ENCODE results near the gene C11orf24.
A peak's percentile ranks its signal among the peaks of the same experiment; 100 is the strongest.

Gene C11orf24

GRCh38 chr11:68273026-68273738 lies 1.4 kb upstream of the C11orf24 start:
- DNase-seq (ENCODE audit: low read depth, low spot score), result no peak
- H3K27ac ChIP-seq, result peak overlapping the region; percentile 90

GRCh38 chr11:68271023-68271780 lies 571 bp downstream of the C11orf24 start:
- peak overlapping the region; percentile 90 for H3K27ac ChIP-seq
- no peak for DNase-seq (ENCODE audit: low read depth, low spot score)

GRCh38 chr11:68270196-68271022 lies 1.4 kb downstream of the C11orf24 start:
- no peak for DNase-seq (ENCODE audit: low read depth, low spot score)
- H3K27ac ChIP-seq, result peak overlapping the region; percentile 90

- DNase-seq (ENCODE audit: low read depth, low spot score), result no peak
- no peak overlapping the region for H3K27ac ChIP-seq
These were observed 2.2 kb downstream of the C11orf24 start for GRCh38 chr11:68269414-68270081.

- DNase-seq (ENCODE audit: low read depth, low spot score), result no peak
- no peak overlapping the region for H3K27ac ChIP-seq
These were observed 3.9 kb downstream of the C11orf24 start for GRCh38 chr11:68267881-68268240.

GRCh38 chr11:68266936-68267880 lies 4.6 kb downstream of the C11orf24 start:
- DNase-seq (ENCODE audit: low read depth, low spot score), result no peak
- H3K27ac ChIP-seq, result no peak overlapping the region

GRCh38 chr11:68266121-68266891 lies 5.5 kb downstream of the C11orf24 start:
- DNase-seq (ENCODE audit: low read depth, low spot score), result no peak
- no peak overlapping the region for H3K27ac ChIP-seq

GRCh38 chr11:68264741-68265540 lies 6.8 kb downstream of the C11orf24 start:
- H3K27ac ChIP-seq, result no peak overlapping the region
- DNase-seq (ENCODE audit: low read depth, low spot score), result no peak

GRCh38 chr11:68264244-68264643 lies 7.5 kb downstream of the C11orf24 start:
- no peak overlapping the region for H3K27ac ChIP-seq
- no peak for DNase-seq (ENCODE audit: low read depth, low spot score)

GRCh38 chr11:68263444-68264035 lies 8.2 kb downstream of the C11orf24 start:
- no peak for DNase-seq (ENCODE audit: low read depth, low spot score)
- no peak overlapping the region for H3K27ac ChIP-seq

- no peak for DNase-seq (ENCODE audit: low read depth, low spot score)
- H3K27ac ChIP-seq, result no peak overlapping the region
These were observed 9.3 kb downstream of the C11orf24 start for GRCh38 chr11:68262544-68262827.

GRCh38 chr11:68261749-68262543 lies 9.8 kb downstream of the C11orf24 start:
- DNase-seq (ENCODE audit: low read depth, low spot score), result no peak
- H3K27ac ChIP-seq, result no peak overlapping the region

- no peak for DNase-seq (ENCODE audit: low read depth, low spot score)
- no peak overlapping the region for H3K27ac ChIP-seq
These were observed 10.8 kb downstream of the C11orf24 start for GRCh38 chr11:68261006-68261405.

- no peak overlapping the region for H3K27ac ChIP-seq
- no peak for DNase-seq (ENCODE audit: low read depth, low spot score)
These were observed 11.3 kb downstream of the C11orf24 start for GRCh38 chr11:68260484-68260883.

GRCh38 chr11:68259122-68259959 lies 12.4 kb downstream of the C11orf24 start:
- H3K27ac ChIP-seq, result no peak overlapping the region
- no peak for DNase-seq (ENCODE audit: low read depth, low spot score)

- no peak overlapping the region for H3K27ac ChIP-seq
- DNase-seq (ENCODE audit: low read depth, low spot score), result no peak
These were observed 13.4 kb downstream of the C11orf24 start for GRCh38 chr11:68258363-68258765.
